ENCODE measurements around the gene DLGAP4. TPM values are rescaled to one million over a fixed set of nuclear protein-coding genes. Genes with fewer than 3 reads are reported as not detected.

The DLGAP4 gene
- total and polyA plus RNA-seq, 10 of the 15 experiments (the other 5 are each of a cell fraction or from before 2014, with no cell fraction given) = 0.42 to 43.3 (median 19.0) TPM

DNA sequence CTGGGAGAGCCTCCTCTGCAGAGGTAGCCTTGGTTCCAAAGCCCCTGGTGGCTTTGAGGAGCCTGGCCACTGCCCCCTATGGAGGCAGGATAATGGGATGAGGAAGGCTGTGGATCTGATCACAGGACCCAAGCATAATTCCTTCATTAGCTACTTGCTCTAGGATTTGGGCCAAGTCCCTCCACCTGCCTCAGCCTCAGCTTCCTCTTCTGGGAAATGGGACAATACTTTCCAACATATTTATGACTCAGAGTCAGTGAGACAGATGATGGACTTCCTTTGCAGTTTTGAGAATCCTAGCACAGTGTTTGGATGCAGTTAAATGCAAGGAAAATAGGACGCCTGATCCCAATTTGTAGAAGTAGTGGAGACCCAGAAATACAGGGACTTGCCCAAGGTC, 171.3 kb downstream of the DLGAP4 start:
- 96% methylated on average over 1 of the region's 1 CpG for WGBS (ENCODE audit: insufficient coverage, insufficient replicate concordance, low lambda C conversion rate, missing lambda C conversion rate)
- ATAC-seq (no peak), FAIRE-seq (no peak), DNase-seq (ENCODE audit: low read depth, low spot score) (no peak)
- BruUV-seq (replicated peaks) = no TSS peak
- TF ChIP-seq SUPT20H (IDR thresholded peaks at IDR 0.05; ENCODE audit: borderline replicate concordance, control insufficient read depth, low read depth, low read length) (no peak), CBX5 (IDR thresholded peaks at IDR 0.05; ENCODE audit: low read depth) (no peak)
- Histone ChIP-seq H2AFZ (ENCODE audit: control insufficient read depth, low read depth, low read length) (no peak overlapping the region), H3K4me2 (ENCODE audit: control insufficient read depth, insufficient read depth) (no peak overlapping the region), H3K4me1 (ENCODE audit: control insufficient read depth, insufficient read depth, low read length) (peaks cover 6% of the 10 kb centered on the region), H3K9ac (ENCODE audit: control insufficient read depth, insufficient read depth, low read length) (no peak overlapping the region), H3K79me2 (ENCODE audit: control insufficient read depth, insufficient read depth, low read length) (peaks cover 7% of the 10 kb centered on the region), H3K4me3 (no peak overlapping the region), H3K36me3 (ENCODE audit: control insufficient read depth in 2 of 2, insufficient read depth in 2 of 2, low read length in 1 of 2) (no peaks in the 10 kb centered on the region), H3K9me3 (replicated peaks; ENCODE audit: control insufficient read depth, insufficient read depth, low read length) (no peaks in the 10 kb centered on the region), H4K20me1 (ENCODE audit: control insufficient read depth, insufficient read depth) (no peaks in the 10 kb centered on the region), H3K27me3 (replicated peaks in 1 of 2; ENCODE audit: control insufficient read depth in 2 of 2, insufficient read depth in 2 of 2, low read length in 1 of 2) (no peaks in the 10 kb centered on the region), H3K27ac (ENCODE audit: control insufficient read depth, insufficient read depth) (no peak overlapping the region)
- intact Hi-C loops (cut with micrococcal nuclease; ENCODE audit: unreplicated experiment) = no loop called here
- ChIA-PET SMC1A (ENCODE audit: uncharacterized antibody, unreplicated experiment) (interaction anchor here (1.2 to 1.7 kb wide), 2 partner anchors 15 to 29 kb away, joined by 3 to 4 read pairs; no protein-coding TSS in a partner anchor), POLR2A (interaction anchor here (1.4 to 1.6 kb wide), 2 partner anchors 11 to 24 kb away, joined by 4 to 5 read pairs; no protein-coding TSS in a partner anchor), RAD21 (ENCODE audit: unreplicated experiment) (no interaction called here), CTCF (interaction anchor here (1.9 kb wide), 1 partner anchor 14 kb away, joined by 6 read pairs; no protein-coding TSS in a partner anchor)
- in situ Hi-C loops (cut with MboI) = no loop called here

DNA sequence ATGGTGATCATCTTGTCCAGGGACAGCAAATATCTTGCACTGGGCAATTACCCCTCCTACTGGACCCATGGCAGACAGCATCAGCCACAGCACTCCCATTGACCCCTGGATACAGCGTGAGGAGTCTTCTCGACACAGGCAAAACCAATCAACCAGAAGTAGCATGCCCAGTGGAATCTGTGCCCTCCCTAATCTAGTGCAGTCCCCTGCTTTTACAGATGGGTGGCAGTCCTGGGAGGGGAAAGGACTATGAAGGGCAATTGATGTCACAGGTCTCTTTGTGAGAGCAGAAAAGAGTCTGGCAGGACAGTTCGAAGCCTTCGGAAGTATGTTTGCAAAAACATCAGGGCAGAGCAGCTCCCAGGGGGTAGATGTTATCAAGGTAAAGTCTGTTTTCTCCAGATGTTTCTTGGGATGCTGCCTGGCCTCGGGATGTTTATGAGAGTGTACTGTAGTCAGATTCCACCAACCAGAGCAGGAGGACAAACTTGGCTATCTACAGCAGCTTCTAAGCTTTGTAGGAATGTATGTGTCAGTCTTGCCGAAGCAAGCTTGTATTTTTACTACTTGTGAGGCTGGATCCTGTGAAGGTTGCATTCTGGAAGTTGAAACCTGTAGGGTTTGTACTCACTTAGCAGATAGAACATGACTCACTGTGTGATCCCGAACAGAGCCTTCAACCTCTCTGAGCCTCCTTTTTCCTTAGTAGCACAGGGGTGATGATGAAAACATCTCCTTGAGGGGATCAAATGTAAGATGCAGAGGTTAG, 172.2 kb downstream of the DLGAP4 start:
- no peak overlapping the region for H3K27ac ChIP-seq (ENCODE audit: control insufficient read depth, insufficient read depth)
- H2AFZ ChIP-seq (ENCODE audit: control insufficient read depth, low read depth, low read length) = no peak overlapping the region
- 85% methylated on average over 7 of the region's 7 CpGs for WGBS (ENCODE audit: insufficient coverage, insufficient replicate concordance, low lambda C conversion rate, missing lambda C conversion rate)
- no peaks in the 10 kb centered on the region for H3K27me3 ChIP-seq (replicated peaks in 1 of 2; ENCODE audit: control insufficient read depth in 2 of 2, insufficient read depth in 2 of 2, low read length in 1 of 2)
- no peak for ATAC-seq
- in situ Hi-C loops (cut with MboI) (no loop called here), intact Hi-C loops (cut with micrococcal nuclease; ENCODE audit: unreplicated experiment) (no loop called here)
- no peak overlapping the region for H3K4me2 ChIP-seq (ENCODE audit: control insufficient read depth, insufficient read depth)
- no peak for TF ChIP-seq IKZF2 (IDR thresholded peaks at IDR 0.05)
- no peak for TF ChIP-seq BCL11A (IDR thresholded peaks at IDR 0.05; ENCODE audit: low read depth, low read length)
- no peak for TF ChIP-seq WRNIP1 (IDR thresholded peaks at IDR 0.05; ENCODE audit: borderline replicate concordance, low read depth, low read length)
- no peak for TF ChIP-seq TCF3 (IDR thresholded peaks at IDR 0.05; ENCODE audit: borderline replicate concordance, insufficient read depth, low read depth, low read length)
- TF ChIP-seq SMC3 (IDR thresholded peaks at IDR 0.05; ENCODE audit: borderline replicate concordance, low read length) = no peak
- peaks cover under 1% of the 10 kb centered on the region for H3K4me1 ChIP-seq (ENCODE audit: control insufficient read depth, insufficient read depth, low read length)
- ChIA-PET POLR2A (no interaction called here), RAD21 (ENCODE audit: unreplicated experiment) (no interaction called here), CTCF (interaction anchor here (1.9 kb wide), 1 partner anchor 13 kb away, joined by 6 read pairs; no protein-coding TSS in a partner anchor), SMC1A (ENCODE audit: uncharacterized antibody, unreplicated experiment) (no interaction called here)
- H3K36me3 ChIP-seq (ENCODE audit: control insufficient read depth in 2 of 2, insufficient read depth in 2 of 2, low read length in 1 of 2) = no peaks in the 10 kb centered on the region
- H3K9me3 ChIP-seq (replicated peaks; ENCODE audit: control insufficient read depth, insufficient read depth, low read length) = no peaks in the 10 kb centered on the region
- no TSS peak for BruUV-seq (replicated peaks)
- H4K20me1 ChIP-seq (ENCODE audit: control insufficient read depth, insufficient read depth) = no peaks in the 10 kb centered on the region
- H3K79me2 ChIP-seq (ENCODE audit: control insufficient read depth, insufficient read depth, low read length) = peaks cover 4% of the 10 kb centered on the region
- no peak for DNase-seq (ENCODE audit: low read depth, low spot score)
- no peak overlapping the region for H3K9ac ChIP-seq (ENCODE audit: control insufficient read depth, insufficient read depth, low read length)
- no peak for FAIRE-seq
- no peak overlapping the region for H3K4me3 ChIP-seq

Data from GM12878 (cell line).